HEK293 (cell line): ENCODE data around the gene NIPAL3.

ENCODE experiments used
- CTCF ChIA-PET: fragments of 350-600 bp; formaldehyde crosslinking; extraction: SDS; loops from one replicate; lab custom pipeline; 2021; ENCODE audit warnings: antibody characterized with exemption; lab: Yijun Ruan, JAX
- POLR2A ChIA-PET: fragments of 300-600 bp; formaldehyde crosslinking; extraction: SDS; loops from one replicate; lab custom pipeline; 2020; ENCODE audit warnings: antibody characterized with exemption, inconsistent platforms; lab: Yijun Ruan, JAX
- H3K27ac ChIP-seq: fragments of 200-500 bp; sonication (Bioruptor generic); 2 replicates; pipeline ENCODE4 v1.5.1; 2014; ENCODE audit warnings: low read depth, low read length, control low read depth, inconsistent platforms; ENCODE audit errors: extremely low read depth
- H3K36me3 ChIP-seq, 2 experiments: fragments of 200-500 bp in 1 of 2; sonication (Bioruptor generic) in 1 of 2; 1 replicate in 1 of 2; 2 replicates in 1 of 2; pipeline ENCODE4 v1.5.1; 2014 to 2017; ENCODE audit warnings: inconsistent platforms in 2 of 2, low read length in 2 of 2; ENCODE audit not compliant: control insufficient read depth in 2 of 2, insufficient read depth in 1 of 2
- H3K4me1 ChIP-seq: fragments of 200-500 bp; sonication (Bioruptor generic); 2 replicates; pipeline ENCODE4 v1.5.1; 2014; ENCODE audit warnings: mild to moderate bottlenecking, low read length, inconsistent platforms; ENCODE audit not compliant: control insufficient read depth, insufficient read depth
- H3K4me3 ChIP-seq: 2 replicates; pipeline ENCODE4 v1.5.1; 2011; ENCODE audit warnings: low read depth, mild to moderate bottlenecking, control low read depth, low read length, moderate library complexity
- H3K9me3 ChIP-seq: fragments of 200-500 bp; sonication (Bioruptor generic); 2 replicates; pipeline ENCODE4 v1.5.1; 2014; ENCODE audit warnings: low read depth, low read length, inconsistent platforms; ENCODE audit not compliant: control insufficient read depth, insufficient read depth
- MEIS1 ChIP-seq: sonication (generic); formaldehyde crosslinking; IDR thresholded peaks from 2 replicates; pipeline ENCODE4 v1.8.1; 2022; ENCODE audit warnings: missing genetic modification reagents, mild to moderate bottlenecking, borderline replicate concordance
- OVOL3 ChIP-seq: fragments of 450-650 bp; formaldehyde crosslinking; IDR thresholded peaks from 2 replicates; pipeline ENCODE4 v1.5.1; 2016; ENCODE audit warnings: missing biosample characterization, missing genetic modification characterization
- SCRT2 ChIP-seq: fragments of 450-650 bp; formaldehyde crosslinking; IDR thresholded peaks from 2 replicates; pipeline ENCODE4 v1.5.1; 2016; ENCODE audit warnings: missing biosample characterization, missing genetic modification characterization
- SP7 ChIP-seq: fragments of 450-650 bp; formaldehyde crosslinking; IDR thresholded peaks from 2 replicates; pipeline ENCODE4 v1.5.1; 2016; ENCODE audit warnings: missing biosample characterization, missing genetic modification characterization
- WT1 ChIP-seq: fragments of 450-650 bp; formaldehyde crosslinking; IDR thresholded peaks from 2 replicates; pipeline ENCODE4 v1.5.1; 2016; ENCODE audit warnings: missing biosample characterization, missing genetic modification characterization
- ZFP3 ChIP-seq: fragments of 450-650 bp; formaldehyde crosslinking; IDR thresholded peaks from 2 replicates; pipeline ENCODE4 v1.5.1; 2016; ENCODE audit warnings: low read depth, missing biosample characterization, missing genetic modification characterization
- ZFP41 ChIP-seq: fragments of 450-650 bp; formaldehyde crosslinking; IDR thresholded peaks from 2 replicates; pipeline ENCODE4 v1.5.1; 2016; ENCODE audit warnings: missing biosample characterization, missing genetic modification characterization, borderline replicate concordance
- ZNF121 ChIP-seq: fragments of 450-650 bp; formaldehyde crosslinking; IDR thresholded peaks from 2 replicates; pipeline ENCODE4 v1.5.1; 2016; ENCODE audit warnings: missing biosample characterization, missing genetic modification characterization
- ZNF221 ChIP-seq: fragments of 450-650 bp; formaldehyde crosslinking; IDR thresholded peaks from 2 replicates; pipeline ENCODE4 v1.5.1; 2017; ENCODE audit warnings: missing biosample characterization, missing genetic modification characterization, borderline replicate concordance
- ZNF335 ChIP-seq: fragments of 450-650 bp; formaldehyde crosslinking; conservative IDR thresholded peaks from 2 replicates; pipeline ENCODE4 v1.5.1; 2016; ENCODE audit warnings: missing biosample characterization, missing genetic modification characterization
- ZNF394 ChIP-seq: fragments of 450-650 bp; formaldehyde crosslinking; IDR thresholded peaks from 2 replicates; pipeline ENCODE4 v1.5.1; 2016; ENCODE audit warnings: missing biosample characterization, missing genetic modification characterization, mild to moderate bottlenecking, moderate library complexity, borderline replicate concordance
- ZNF701 ChIP-seq: fragments of 450-650 bp; formaldehyde crosslinking; IDR thresholded peaks from 2 replicates; pipeline ENCODE4 v1.5.1; 2016; ENCODE audit warnings: missing biosample characterization, missing genetic modification characterization
- ZNF830 ChIP-seq: fragments of 450-650 bp; IDR thresholded peaks from 2 replicates; pipeline ENCODE4 v1.5.0; 2018; ENCODE audit warnings: missing biosample characterization, missing genetic modification characterization, low read depth, mild to moderate bottlenecking, moderate library complexity
- TF ChIP-seq, protein P1 (sequence below): fragments of 450-650 bp; formaldehyde crosslinking; optimal IDR thresholded peaks from 2 replicates; pipeline ENCODE3; 2016; ENCODE audit warnings: missing biosample characterization, mild to moderate bottlenecking, missing genetic modification characterization
- TF ChIP-seq, protein P2 (sequence below): fragments of 450-650 bp; formaldehyde crosslinking; IDR thresholded peaks from 2 replicates; pipeline ENCODE4 v1.5.1; 2016; ENCODE audit warnings: missing biosample characterization, missing genetic modification characterization
- TF ChIP-seq, protein P3 (sequence below): fragments of 450-650 bp; formaldehyde crosslinking; IDR thresholded peaks from 2 replicates; pipeline ENCODE4; 2016; ENCODE audit warnings: missing biosample characterization, missing genetic modification characterization
- TF ChIP-seq, protein P4 (sequence below): fragments of 450-650 bp; formaldehyde crosslinking; IDR thresholded peaks from 2 replicates; pipeline ENCODE4 v1.5.1; 2016; ENCODE audit warnings: missing biosample characterization, missing genetic modification characterization
- TF ChIP-seq, protein P5 (sequence below): fragments of 450-650 bp; formaldehyde crosslinking; IDR thresholded peaks from 2 replicates; pipeline ENCODE4 v1.5.1; 2017; ENCODE audit warnings: missing biosample characterization, missing genetic modification characterization

The NIPAL3 gene

DNA sequence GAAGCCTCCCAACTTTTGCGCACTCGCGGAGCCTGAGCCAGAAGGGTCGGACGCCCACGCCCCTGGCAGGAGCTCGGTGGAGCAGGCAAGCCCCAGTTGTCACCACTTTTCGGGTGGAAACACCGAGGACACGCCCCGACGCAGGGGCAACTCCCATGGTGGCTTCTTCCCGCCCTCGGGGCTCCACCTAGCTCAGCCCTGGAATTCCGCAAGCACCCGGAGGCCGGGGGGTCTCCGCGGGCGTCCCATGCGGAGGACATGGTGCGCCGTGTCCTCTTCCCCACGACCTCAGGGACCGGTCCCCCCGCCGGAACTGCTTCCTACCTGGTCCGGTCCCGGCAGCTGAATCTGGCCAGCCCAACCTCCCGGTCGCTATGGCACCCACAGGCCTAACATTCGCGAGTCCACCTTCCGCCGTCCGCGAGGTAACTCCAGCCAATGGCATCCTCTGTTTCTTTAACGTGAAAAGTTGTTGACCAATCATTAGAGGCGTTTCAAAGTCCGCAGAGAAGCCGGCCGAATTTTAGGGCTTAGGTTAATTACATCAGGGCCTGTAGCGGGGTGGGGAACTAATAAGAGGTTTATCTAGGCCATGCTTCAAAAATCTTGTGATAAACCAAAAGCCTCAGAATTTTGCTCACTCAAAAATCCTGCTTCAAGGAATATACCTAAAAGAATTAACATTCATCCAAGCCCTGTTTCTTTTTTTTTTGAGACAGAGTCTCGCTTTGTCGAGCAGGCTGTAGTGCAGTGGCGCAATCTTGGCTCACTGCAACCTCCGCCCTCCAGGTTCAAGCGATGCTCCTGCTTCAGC, 2.0 kb upstream of the NIPAL3 start, which contains the start of gene STPG1 (continued):
- TF ChIP-seq ZFP41 (tag by site-specific recombination) (no peak), SP7 (tag by site-specific recombination) (peak; percentile 75), OVOL3 (no peak)

DNA sequence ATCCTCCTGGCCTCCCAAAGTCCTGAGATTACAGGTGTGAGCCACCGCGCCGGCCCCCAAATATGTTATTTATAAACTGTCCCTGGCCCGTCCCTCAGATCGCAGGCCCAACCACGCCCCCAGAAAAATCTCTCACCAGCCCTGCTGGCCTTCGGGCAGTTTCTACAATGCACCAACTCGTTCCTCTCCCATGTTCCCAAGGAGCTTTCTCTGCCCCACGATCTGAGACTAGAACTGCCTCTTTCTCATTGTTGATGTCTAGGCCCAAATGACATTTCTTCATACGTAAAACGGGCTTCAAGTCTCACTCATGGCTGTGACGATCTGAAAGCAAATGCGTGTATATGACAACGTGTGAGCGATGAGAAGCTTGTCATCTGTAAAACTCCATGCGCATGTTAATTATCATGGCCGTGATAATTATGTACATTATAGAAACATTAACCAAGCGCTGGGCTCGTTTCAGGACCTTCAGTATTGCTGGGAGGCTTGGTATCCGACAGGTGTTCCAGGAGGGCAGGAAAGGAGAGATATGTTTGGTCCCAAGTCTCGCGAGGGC, 748 bp upstream of the NIPAL3 start:
- Histone ChIP-seq H3K36me3 (peaks cover 0 to 11% of the 10 kb centered on the region in 2 experiments; a peak in 2 of 3 replicates), H3K4me3 (no peak overlapping the region), H3K27ac (no peak overlapping the region), H3K4me1 (peaks cover 6% of the 10 kb centered on the region), H3K9me3 (no peaks in the 10 kb centered on the region)
- CTCF ChIA-PET, result interaction anchor here (0.6 to 3.2 kb wide), 34 partner anchors 9 to 431 kb away, joined by 3 to 27 read pairs (median 4); no protein-coding TSS in a partner anchor
- POLR2A ChIA-PET, result interaction anchor here (0.6 to 1.8 kb wide), 10 partner anchors 10 to 637 kb away, joined by 3 to 7 read pairs (median 3); partner anchors contain the start of genes PITHD1 and RCAN3
- TF ChIP-seq ZNF121 (peak; percentile 69; the same call in 1 of the 2 replicates), ZNF394 (tag by site-specific recombination) (no peak), ZFP3 (tag by site-specific recombination) (no peak), SCRT2 (peak; percentile 58; the same call in 1 of the 2 replicates)
- TF ChIP-seq, protein P1, sequence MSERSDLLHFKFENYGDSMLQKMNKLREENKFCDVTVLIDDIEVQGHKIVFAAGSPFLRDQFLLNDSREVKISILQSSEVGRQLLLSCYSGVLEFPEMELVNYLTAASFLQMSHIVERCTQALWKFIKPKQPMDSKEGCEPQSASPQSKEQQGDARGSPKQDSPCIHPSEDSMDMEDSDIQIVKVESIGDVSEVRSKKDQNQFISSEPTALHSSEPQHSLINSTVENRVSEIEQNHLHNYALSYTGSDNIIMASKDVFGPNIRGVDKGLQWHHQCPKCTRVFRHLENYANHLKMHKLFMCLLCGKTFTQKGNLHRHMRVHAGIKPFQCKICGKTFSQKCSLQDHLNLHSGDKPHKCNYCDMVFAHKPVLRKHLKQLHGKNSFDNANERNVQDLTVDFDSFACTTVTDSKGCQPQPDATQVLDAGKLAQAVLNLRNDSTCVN (tag by site-specific recombination), result peak; percentile 6

DNA sequence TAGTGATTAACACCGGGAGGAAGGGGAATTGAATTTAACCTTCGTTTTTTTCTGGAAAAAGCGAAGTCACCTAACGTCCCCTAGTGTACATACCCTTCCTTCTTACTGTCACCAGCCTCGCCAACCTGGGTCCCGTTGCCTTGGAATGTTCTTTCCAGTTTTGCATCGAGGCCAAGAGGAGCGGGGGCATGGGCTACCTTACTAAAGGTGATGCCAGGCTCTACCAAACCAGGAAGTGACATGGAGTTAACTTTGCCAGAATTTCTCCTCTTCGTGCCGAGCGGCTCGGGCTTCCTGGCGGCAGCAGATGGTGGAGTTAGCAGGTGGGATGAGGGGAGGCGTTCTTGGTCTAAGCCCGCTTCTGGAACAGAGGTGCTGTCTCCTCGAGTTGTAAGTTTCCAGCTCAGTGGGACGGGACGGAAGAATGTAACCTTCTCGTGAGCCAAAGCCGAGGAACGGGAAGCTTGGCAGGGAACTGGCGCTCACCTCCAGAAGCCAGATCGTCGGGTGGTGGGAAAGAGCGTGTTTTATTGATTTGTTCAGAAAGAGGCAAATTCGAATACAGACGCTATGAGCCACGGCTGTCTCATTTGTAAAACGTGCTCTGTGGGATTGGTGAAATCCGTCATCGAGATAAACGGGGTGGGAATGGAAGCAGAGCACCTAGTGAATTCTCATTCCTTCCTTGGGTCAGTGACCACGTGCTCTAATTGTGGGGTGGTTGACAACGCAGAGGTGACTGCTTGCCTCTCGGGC, 486 bp downstream of the NIPAL3 start:
- CTCF ChIA-PET, result interaction anchor here (0.6 to 3.2 kb wide), 36 partner anchors 8 to 883 kb away, joined by 3 to 27 read pairs (median 4); no protein-coding TSS in a partner anchor
- no peak overlapping the region; the same call in 1 of the 2 replicates for H3K27ac ChIP-seq
- peaks cover 6% of the 10 kb centered on the region for H3K4me1 ChIP-seq
- TF ChIP-seq WT1, result no peak
- TF ChIP-seq, protein P2, sequence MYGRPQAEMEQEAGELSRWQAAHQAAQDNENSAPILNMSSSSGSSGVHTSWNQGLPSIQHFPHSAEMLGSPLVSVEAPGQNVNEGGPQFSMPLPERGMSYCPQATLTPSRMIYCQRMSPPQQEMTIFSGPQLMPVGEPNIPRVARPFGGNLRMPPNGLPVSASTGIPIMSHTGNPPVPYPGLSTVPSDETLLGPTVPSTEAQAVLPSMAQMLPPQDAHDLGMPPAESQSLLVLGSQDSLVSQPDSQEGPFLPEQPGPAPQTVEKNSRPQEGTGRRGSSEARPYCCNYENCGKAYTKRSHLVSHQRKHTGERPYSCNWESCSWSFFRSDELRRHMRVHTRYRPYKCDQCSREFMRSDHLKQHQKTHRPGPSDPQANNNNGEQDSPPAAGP (tag by site-specific recombination), result 0 out of 2 replicates have a peak, but pooled peaks have one; percentile 16
- no peak for TF ChIP-seq MEIS1 (CRISPR knock-in tag)
- TF ChIP-seq, protein P3, sequence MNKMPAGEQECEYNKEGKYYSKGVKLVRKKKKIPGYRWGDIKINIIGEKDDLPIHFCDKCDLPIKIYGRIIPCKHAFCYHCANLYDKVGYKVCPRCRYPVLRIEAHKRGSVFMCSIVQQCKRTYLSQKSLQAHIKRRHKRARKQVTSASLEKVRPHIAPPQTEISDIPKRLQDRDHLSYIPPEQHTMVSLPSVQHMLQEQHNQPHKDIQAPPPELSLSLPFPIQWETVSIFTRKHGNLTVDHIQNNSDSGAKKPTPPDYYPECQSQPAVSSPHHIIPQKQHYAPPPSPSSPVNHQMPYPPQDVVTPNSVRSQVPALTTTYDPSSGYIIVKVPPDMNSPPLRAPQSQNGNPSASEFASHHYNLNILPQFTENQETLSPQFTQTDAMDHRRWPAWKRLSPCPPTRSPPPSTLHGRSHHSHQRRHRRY (tag by site-specific recombination), result no peak
- TF ChIP-seq ZNF701 (tag by site-specific recombination), result no peak
- TF ChIP-seq ZNF221 (tag by site-specific recombination), result no peak
- TF ChIP-seq, protein P4, sequence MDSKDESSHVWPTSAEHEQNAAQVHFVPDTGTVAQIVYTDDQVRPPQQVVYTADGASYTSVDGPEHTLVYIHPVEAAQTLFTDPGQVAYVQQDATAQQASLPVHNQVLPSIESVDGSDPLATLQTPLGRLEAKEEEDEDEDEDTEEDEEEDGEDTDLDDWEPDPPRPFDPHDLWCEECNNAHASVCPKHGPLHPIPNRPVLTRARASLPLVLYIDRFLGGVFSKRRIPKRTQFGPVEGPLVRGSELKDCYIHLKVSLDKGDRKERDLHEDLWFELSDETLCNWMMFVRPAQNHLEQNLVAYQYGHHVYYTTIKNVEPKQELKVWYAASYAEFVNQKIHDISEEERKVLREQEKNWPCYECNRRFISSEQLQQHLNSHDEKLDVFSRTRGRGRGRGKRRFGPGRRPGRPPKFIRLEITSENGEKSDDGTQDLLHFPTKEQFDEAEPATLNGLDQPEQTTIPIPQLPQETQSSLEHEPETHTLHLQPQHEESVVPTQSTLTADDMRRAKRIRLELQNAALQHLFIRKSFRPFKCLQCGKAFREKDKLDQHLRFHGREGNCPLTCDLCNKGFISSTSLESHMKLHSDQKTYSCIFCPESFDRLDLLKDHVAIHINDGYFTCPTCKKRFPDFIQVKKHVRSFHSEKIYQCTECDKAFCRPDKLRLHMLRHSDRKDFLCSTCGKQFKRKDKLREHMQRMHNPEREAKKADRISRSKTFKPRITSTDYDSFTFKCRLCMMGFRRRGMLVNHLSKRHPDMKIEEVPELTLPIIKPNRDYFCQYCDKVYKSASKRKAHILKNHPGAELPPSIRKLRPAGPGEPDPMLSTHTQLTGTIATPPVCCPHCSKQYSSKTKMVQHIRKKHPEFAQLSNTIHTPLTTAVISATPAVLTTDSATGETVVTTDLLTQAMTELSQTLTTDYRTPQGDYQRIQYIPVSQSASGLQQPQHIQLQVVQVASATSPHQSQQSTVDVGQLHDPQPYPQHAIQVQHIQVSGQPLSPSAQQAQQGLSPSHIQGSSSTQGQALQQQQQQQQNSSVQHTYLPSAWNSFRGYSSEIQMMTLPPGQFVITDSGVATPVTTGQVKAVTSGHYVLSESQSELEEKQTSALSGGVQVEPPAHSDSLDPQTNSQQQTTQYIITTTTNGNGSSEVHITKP (tag by site-specific recombination), result peak; percentile 72; the same call in 1 of the 2 replicates
- no peak for TF ChIP-seq ZNF830
- peak; percentile 64; the same call in 1 of the 2 replicates for TF ChIP-seq ZNF335
- TF ChIP-seq, protein P5, sequence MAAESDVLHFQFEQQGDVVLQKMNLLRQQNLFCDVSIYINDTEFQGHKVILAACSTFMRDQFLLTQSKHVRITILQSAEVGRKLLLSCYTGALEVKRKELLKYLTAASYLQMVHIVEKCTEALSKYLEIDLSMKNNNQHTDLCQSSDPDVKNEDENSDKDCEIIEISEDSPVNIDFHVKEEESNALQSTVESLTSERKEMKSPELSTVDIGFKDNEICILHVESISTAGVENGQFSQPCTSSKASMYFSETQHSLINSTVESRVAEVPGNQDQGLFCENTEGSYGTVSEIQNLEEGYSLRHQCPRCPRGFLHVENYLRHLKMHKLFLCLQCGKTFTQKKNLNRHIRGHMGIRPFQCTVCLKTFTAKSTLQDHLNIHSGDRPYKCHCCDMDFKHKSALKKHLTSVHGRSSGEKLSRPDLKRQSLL, result no peak

More for the DNA sequence above, 486 bp downstream of the NIPAL3 start:
- no peaks in the 10 kb centered on the region for H3K9me3 ChIP-seq
- H3K4me3 ChIP-seq, result peak overlapping the region; percentile 49
- POLR2A ChIA-PET, result interaction anchor here (0.6 to 1.8 kb wide), 12 partner anchors 9 to 638 kb away, joined by 3 to 7 read pairs (median 3); partner anchors contain the start of genes PITHD1 and RCAN3
- H3K36me3 ChIP-seq, result peaks cover 2 to 18% of the 10 kb centered on the region in 2 experiments; a peak in 2 of 3 replicates
